HG02870 (cell line): ENCODE results near the gene PTTG1.

ENCODE experiments used
- ATAC-seq: cut with Tn5 transposase; IDR thresholded peaks from one replicate; pipeline ENCODE4 v1.9.1; 2021; ENCODE audit warnings: mild to moderate bottlenecking, moderate library complexity; ENCODE audit not compliant: unreplicated experiment

PTTG1 gene

DNA sequence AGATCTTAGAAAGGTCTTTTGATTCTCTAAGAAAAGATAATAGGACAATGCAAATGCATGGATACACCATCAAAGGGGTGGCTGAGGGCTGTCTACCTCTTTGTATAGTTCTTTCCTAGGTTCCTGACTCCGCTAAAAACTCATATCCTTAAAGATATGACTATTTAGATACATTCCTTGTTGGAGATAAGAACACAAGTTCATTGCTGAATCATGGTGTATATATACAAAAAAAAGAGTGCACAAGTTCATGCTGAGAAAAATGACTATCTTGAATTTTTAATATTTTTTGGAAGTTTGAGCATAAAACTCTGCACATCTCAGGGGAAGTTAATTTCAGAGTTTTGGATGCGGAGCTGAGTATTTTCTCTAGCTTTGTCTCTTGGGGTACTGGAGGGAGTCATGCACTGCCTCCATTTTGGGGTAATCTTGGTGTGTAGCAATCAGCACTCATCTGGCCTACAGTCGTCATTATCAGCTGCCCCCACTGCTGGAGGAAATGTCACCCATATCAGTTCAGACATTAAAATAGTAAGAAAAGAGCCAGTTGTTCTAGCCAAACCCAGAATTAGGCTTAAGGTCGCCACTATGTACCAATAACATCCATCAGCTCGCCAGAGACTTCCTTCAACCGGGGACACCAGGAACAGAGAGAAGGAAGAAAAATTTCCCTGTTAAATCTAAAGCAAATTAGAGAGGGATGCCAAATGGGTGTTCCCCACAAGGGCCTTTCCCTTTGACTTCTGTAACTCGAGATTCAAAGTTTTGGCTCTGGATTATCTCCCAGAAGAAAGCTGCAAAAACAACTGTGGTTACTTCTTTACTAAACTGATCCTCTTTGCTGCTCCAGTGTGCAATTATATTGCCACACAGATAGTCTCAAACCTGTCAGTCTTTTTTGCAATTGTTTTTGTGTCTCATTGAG, 49.0 kb downstream of the PTTG1 start:
- ATAC-seq: no peak

DNA sequence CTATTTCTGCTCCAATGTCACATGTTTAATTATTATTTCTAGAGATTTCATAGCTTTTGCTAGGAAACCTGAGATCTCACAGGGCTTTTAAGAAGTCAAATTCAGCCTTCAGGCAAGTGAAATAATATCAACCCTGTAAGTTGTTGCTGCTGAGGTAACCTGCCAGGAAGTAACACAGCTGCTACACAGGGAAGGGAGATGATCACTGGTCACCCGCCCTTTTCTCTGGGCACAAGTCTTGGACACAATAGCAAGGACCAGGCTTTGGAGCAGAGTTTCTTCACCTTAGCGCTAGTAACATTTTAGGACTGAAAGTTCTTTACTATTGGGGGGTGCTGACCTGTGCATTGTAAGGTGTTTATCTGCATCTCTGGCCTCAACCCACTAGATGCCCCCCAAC, 50.1 kb downstream of the PTTG1 start:
- ATAC-seq: no peak

DNA sequence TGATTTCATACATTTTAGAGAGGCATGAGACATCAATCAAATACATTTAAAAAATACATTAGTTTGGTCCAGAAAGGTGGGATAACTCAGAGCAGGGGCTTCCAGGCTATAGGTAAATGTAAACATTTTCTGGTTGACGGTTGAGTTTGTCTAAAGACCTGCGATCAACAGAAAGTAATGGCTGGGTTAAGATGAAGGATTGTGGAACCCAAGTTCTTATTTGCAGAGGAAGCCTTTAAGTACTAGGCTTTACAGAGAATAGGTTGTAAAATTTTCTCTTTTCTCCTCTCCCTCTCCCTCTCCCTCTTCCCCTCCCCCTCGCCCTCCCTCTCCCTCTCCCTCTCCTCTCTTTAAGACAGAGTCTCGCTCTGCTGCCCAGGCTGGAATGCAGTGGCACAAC, 50.8 kb downstream of the PTTG1 start:
- ATAC-seq: no peak

- ATAC-seq: no peak
Measured at GRCh38 chr5:160473681-160474080, 52.0 kb downstream of the PTTG1 start.

DNA sequence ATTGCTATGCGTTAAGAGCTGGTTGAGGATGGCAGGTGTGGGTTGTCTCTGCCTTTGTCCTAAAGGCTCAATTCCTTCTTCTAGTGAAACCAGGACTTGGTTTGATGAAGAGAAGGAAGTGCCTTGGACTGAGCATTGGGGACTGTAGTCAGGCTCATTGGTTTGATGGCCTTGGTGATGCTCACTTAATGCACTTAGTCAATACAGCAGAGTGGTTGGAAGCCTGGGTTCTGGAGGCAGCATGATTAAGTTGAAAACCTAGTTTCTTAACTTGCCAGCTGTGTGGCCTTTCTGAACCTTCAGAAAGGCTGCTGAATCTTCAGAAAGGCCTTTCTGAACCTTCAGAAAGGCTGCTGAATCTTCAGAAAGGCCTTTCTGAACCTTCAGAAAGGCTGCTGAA, 52.4 kb downstream of the PTTG1 start:
- ATAC-seq: no peak

GRCh38 chr5:160475864-160476438, 54.3 kb downstream of the PTTG1 start:
- no peak for ATAC-seq

DNA sequence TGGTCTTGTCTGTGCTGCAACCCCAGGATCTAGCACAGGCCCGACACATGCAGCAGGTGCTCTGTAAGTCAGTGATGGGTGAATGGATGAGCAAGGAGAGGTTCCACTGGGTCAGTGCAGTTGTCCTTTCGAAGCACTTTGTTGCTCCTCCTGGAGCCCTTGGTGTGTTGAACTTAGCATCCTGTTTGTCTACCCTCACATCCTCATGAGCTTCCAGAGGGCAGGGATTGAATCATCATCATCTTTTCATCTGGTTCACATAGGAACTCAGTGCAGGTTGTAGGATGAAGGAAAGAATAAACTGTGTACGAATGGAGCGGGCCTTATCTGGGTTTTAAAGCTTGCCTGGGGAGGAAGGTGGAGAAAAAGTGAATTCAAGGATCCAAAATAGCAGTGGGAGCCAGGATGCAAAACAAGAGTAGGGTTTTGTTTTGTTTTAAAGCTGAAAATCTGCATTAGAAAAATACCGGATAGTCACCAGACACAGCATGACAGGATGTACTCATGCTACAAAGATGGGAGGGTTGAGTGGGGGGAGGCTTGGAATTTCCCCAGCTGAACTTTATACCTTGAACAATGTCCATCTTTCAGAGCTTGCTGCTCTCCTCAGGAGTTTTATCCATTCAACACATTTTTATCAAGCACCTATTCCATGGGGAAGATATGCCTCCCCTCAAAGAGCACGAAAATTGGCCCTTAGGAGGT, 55.8 kb downstream of the PTTG1 start:
- ATAC-seq: no peak

DNA sequence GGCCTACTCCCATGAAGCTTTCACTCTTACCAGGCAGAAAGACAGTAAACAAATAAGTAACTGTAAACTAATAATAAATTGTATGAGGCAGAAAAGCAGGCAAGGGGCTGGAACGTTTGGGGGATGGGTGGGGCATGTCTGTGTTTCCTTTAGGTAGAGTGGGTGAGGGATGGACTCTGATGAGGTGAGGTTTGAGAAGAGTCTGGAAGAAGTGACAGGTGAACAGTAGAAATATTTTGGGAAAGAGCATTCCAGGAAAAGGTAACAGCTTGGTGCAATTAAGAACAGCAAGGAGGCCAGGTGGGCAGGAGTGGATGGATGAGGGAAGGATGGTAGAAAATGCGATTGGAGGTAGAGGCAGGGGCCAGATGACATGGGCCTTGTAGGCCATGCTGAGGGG, 56.5 kb downstream of the PTTG1 start:
- no peak for ATAC-seq
